Large intestine (tissue), 3 donors: ENCODE results near the gene PTPRF. TPM values are rescaled to one million over a fixed set of nuclear protein-coding genes. Genes with fewer than 3 reads are reported as not detected.
"Not testable (repeated sequence)": the region's sequence is repeated elsewhere in the genome, so short reads cannot be mapped to it uniquely, and the experiment has no call there.

Experiments
- DNase-seq, 2 donors: peaks; one replicate each; pipeline versions ENCODE4 v3.0.0 to v3.0.0-alpha.2; 2013
- H3K27ac ChIP-seq: one replicate; pipeline ENCODE4 v1.5.1; 2013; ENCODE audit warnings: low read length
- H3K27me3 ChIP-seq: 2 replicates; pipeline ENCODE4 v1.6.1; 2013; ENCODE audit warnings: low read length; ENCODE audit not compliant: control insufficient read depth, insufficient read depth
- H3K36me3 ChIP-seq: 2 replicates; pipeline ENCODE4 v1.6.1; 2013; ENCODE audit warnings: low read length; ENCODE audit not compliant: control insufficient read depth, insufficient read depth
- H3K4me1 ChIP-seq: one replicate; pipeline ENCODE4 v1.6.1; 2013; ENCODE audit warnings: low read length; ENCODE audit not compliant: control insufficient read depth, insufficient read depth
- H3K4me3 ChIP-seq: one replicate; pipeline ENCODE4 v1.5.1; 2013; ENCODE audit warnings: low read length
- H3K9me3 ChIP-seq: one replicate; pipeline ENCODE4 v1.6.1; 2013; ENCODE audit warnings: mild to moderate bottlenecking, low read depth, low read length, moderate library complexity; ENCODE audit not compliant: control insufficient read depth
- WGBS: methylation state at CpG from one replicate; pipeline ENCODE4 v1.1.5; 2013; ENCODE audit warnings: low lambda C conversion rate; ENCODE audit not compliant: insufficient coverage; 5-methylcytosine and 5-hydroxymethylcytosine counted together
- polyA plus RNA-seq: library from polyadenylated mRNA; unstranded; fragments of 120-200 nt; gene quantifications from one replicate; pipeline ENCODE4 v1.2.1, GENCODE V29; 2013

The PTPRF gene
- polyA plus RNA-seq, 1 donor, result 257 TPM

DNA sequence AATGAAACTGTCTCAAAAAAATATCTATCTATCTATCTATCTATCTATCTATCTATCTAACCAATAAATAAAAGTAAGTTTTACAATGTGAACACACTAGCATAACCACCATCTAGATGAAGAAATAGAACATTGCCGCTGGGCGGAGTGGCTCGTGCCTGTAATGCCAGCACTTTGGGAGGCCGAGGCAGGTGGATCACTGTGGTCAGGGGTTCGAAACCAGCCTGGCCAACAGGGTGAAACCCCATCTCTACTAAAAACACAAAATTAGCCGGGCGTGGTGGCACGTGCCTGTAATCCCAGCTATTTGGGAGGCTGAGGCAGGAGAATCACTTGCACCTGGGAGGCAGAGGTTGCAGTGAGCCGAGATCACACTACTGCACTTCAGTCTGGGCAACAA is 116.6 kb downstream of the PTPRF start:
- no CpG with 5 or more reads among the region's 9 CpGs for WGBS
- H3K4me3 ChIP-seq, H3K27me3 ChIP-seq, DNase-seq, H3K9me3 ChIP-seq, H3K27ac ChIP-seq, H3K36me3 ChIP-seq: not testable (repeated sequence)
- peaks cover 11% of the 10 kb centered on the region for H3K4me1 ChIP-seq

DNA sequence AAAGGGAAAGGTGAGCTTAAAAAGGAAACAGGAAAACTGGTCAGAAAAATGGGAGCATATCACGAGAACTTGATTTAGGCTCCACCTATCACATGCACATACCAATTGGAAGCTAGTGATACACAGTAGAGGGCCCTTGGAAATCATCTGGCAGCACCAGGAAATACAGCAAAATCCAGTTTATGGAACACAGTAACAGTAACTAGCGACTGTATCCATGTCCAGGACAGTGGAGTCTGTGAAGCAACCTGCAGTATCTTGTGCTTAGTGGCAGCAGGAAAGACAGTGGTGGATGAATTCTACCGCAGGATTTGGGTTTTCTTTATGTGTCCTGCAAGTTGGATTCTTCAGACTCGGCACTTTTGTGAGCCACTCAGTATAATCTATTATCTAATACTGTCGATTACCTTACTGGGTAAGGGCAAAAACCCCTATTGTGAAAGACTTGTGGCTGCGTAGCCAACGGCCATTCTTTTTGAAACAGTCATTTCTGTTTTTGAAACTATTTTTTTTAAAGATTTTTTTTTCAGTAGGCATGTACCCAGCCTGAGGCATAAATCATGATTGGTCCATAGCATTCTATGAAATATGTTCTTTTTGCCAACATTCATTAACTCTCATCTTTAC is 117.7 kb downstream of the PTPRF start:
- peak overlapping the region; percentile 95 for H3K27ac ChIP-seq

DNA sequence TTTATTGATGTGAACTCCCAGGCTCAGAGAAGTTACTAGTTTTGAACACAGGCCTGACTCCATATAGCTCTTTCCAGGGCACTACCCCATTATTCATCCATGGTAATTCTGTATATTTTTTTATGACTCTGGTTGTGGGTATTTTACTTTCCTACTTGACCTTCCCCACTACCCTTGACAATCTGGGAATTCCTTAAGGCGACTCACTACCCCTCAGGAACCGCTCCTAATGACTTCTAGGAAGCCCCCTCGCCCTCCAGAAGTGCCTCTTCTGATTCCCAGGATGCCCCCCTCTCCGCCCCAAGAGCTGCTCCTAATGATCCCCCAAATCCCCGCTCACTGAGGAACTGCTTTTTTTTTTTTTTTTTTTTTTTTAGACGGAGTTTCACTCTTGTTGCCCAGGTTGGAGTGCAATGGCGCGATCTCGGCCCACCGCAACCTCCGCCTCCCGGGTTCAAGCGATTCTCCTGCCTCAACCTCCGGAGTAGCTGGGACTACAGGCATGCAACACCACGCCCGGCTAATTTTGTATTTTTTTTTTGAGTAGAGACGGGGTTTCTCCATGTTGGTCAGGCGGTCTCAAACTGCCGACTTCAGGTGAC is 118.3 kb downstream of the PTPRF start:
- Histone ChIP-seq H3K27me3 (no peaks in the 10 kb centered on the region), H3K27ac (peak overlapping the region; percentile 95), H3K36me3 (peaks cover 9% of the 10 kb centered on the region), H3K9me3 (no peaks in the 10 kb centered on the region), H3K4me1 (peaks cover 14% of the 10 kb centered on the region), H3K4me3 (peak overlapping the region; percentile 95)
- WGBS, result no CpG with 5 or more reads among the region's 19 CpGs
- DNase-seq, result peak in 1 of 2 donors; percentile 27

More for the DNA sequence above, 117.7 kb downstream of the PTPRF start:
- H3K9me3 ChIP-seq, result no peaks in the 10 kb centered on the region
- DNase-seq, result peak; percentile 35 to 75
- peaks cover 3% of the 10 kb centered on the region for H3K36me3 ChIP-seq
- H3K4me3 ChIP-seq, result no peak overlapping the region
- peaks cover 11% of the 10 kb centered on the region for H3K4me1 ChIP-seq
- no CpG with 5 or more reads among the region's 7 CpGs for WGBS
- H3K27me3 ChIP-seq, result no peaks in the 10 kb centered on the region

DNA sequence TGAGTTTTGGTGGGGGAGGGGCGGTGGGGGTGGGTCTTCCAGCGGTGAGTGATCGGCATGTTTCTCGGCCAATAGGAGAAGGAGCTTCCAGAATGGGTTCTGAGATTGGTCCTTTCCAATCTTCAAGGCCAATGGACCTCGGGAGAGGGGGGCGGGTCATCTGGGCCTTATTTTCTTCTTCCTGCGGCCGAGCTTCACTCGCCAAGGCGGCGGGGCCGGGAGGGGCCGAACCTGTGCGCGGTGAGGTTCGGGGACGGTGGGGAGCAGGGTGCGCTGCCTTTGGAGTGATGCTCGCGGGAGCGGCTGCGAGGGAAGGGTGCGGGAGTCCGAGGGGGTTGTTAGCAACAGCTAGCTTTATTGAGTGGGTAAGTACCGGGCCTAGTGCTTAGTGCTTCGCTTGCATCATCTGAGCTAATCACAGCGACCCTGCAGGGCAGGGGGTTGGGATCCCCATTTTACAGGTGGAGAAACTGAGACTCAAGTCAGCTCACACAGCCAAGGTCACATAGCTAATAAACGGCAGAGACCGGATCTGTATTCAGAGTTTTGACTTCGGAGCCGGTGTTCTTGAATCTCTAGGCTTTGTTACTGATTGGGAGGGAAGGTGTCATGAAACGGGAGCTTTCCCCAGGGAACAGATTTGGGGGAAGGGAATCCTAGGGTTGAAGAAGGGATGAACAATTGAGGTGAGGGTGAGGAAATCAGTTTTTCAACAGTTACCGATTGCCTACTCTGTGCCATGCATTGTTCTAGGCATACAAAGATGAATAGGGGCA is 119.8 kb downstream of the PTPRF start:
- WGBS, result no CpG with 5 or more reads among the region's 33 CpGs
- Histone ChIP-seq H3K4me1 (peaks cover 15% of the 10 kb centered on the region), H3K4me3 (peak overlapping the region; percentile 95), H3K27ac (peak overlapping the region; percentile 95), H3K9me3 (no peaks in the 10 kb centered on the region), H3K27me3 (no peaks in the 10 kb centered on the region), H3K36me3 (peaks cover 23% of the 10 kb centered on the region)
- peak; percentile 95 to 97 for DNase-seq

DNA sequence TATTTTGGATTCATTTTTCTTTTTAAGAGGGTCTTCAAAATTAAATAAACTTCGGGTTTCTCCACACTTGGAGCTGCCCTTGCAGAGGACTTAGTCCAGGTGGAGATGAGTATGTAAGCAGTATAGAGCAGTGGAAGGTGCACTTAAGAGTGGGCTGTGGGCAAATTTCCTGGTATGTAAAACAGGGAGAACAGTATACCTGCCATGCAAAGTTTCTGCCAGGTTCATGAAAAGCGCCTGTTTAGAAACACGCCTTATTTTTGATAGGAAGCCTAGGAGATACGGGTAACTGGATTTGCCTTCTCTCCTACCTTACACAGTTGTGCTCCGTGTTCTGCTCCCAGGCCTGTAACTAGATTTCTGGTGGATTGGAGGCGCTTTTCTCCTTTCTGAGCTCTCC is 120.5 kb downstream of the PTPRF start:
- Histone ChIP-seq H3K27me3 (no peaks in the 10 kb centered on the region), H3K9me3 (no peaks in the 10 kb centered on the region), H3K4me1 (peaks cover 15% of the 10 kb centered on the region), H3K4me3 (peak overlapping the region; percentile 95), H3K27ac (peak overlapping the region; percentile 95), H3K36me3 (peaks cover 30% of the 10 kb centered on the region)
- peak in 1 of 2 donors; percentile 46 for DNase-seq
- WGBS, result 0% methylated on average over 1 of the region's 6 CpGs

DNA sequence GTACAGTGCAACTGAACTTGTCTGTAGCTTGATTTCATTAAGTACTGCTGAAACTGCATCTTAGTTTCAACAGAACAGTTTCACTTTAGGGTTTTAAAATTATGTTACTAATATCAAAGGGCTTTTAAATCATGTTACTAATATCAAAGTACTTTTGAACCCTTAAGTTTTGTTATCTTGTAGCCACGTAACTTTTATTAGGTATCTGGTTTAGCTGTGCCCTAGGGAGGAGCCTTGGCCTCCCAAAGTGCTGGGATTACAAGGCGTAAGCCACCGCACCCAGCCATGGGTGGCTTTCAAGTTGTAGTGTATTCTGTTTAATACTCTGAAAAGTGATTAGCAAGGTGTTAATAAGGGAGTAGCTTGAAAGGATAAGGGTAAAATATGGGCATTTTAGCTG is 121.2 kb downstream of the PTPRF start:
- Histone ChIP-seq H3K9me3 (no peaks in the 10 kb centered on the region), H3K27ac (peak overlapping the region; percentile 95), H3K4me1 (peaks cover 15% of the 10 kb centered on the region), H3K36me3 (peaks cover 36% of the 10 kb centered on the region), H3K4me3 (peak overlapping the region; percentile 95), H3K27me3 (no peaks in the 10 kb centered on the region)
- peak; percentile 33 to 69 for DNase-seq
- WGBS, result no CpG with 5 or more reads among the region's 3 CpGs

DNA sequence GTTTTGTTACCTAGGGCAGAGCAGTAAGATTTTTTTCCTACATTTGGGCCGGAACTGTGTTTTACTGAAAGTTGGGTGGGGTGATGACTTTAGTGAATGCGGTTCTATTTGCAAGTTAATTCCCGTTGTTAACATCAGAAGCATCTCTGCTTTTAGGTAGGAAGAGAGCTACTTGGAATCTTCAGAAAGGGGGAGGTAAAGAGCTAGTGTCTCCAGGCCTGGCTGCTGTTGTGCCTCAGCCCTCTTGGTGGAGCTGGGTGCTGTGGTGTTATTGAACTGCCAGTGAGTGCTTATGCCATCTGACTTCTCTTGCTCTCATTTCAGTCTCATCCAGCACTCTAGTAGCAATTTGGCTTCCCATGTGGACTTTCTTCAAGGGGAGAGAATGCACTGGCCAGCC is 122.7 kb downstream of the PTPRF start:
- no peak overlapping the region for H3K27ac ChIP-seq
- peaks cover 48% of the 10 kb centered on the region for H3K36me3 ChIP-seq

DNA sequence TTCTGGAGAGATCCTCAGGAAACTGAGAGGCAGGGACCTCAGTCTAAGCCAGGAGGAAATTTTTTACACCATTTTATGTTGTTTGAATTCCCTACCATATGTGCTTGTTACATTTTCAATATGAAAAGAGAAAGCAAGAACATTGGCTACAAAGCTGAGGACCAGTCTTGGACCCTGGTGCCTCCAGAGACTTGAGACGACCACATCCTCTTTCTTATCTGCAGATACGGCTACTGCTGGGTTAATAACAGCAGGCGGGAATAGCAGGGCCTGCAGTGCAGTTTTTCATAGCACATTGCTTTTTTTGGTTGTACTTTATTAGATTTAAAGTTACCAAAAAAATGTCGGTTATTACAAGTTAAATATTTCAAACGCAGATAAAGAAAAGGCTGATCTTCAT is 123.2 kb downstream of the PTPRF start:
- no CpG with 5 or more reads among the region's 5 CpGs for WGBS
- no peak for DNase-seq
- Histone ChIP-seq H3K9me3 (no peaks in the 10 kb centered on the region), H3K4me1 (peaks cover 10% of the 10 kb centered on the region), H3K27ac (no peak overlapping the region), H3K36me3 (peaks cover 53% of the 10 kb centered on the region), H3K4me3 (no peak overlapping the region), H3K27me3 (no peaks in the 10 kb centered on the region)

More for the DNA sequence above, 122.7 kb downstream of the PTPRF start:
- H3K4me1 ChIP-seq, result peaks cover 11% of the 10 kb centered on the region
- DNase-seq, result peak; percentile 24 to 26
- no peaks in the 10 kb centered on the region for H3K9me3 ChIP-seq
- no peak overlapping the region for H3K4me3 ChIP-seq
- WGBS, result no CpG with 5 or more reads among the region's 3 CpGs
- no peaks in the 10 kb centered on the region for H3K27me3 ChIP-seq

DNA sequence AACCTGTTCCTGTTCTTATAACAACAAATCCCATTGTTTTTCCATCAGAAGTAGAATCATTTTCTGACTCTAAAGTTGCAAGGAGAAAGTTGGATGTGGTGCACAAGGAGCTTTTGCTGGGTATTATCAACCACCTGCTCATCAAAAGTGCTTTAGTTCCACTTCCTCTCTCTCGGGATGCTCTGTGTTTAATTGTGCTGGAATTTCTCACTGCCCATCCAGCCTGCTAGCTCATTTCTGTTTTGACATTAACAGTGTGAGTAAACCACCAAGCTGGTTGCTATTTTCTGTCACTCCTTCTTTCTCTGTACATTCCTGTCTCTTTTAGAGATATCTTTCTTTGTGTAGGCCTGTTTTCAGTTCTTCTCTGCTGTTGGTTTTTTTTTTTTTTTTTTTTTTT is 125.3 kb downstream of the PTPRF start:
- no peak for DNase-seq
- Histone ChIP-seq H3K4me3 (no peak overlapping the region), H3K27ac (no peak overlapping the region), H3K9me3 (no peaks in the 10 kb centered on the region), H3K36me3 (peaks cover 73% of the 10 kb centered on the region), H3K27me3 (no peaks in the 10 kb centered on the region), H3K4me1 (peaks cover 13% of the 10 kb centered on the region)
- WGBS, result no CpG with 5 or more reads among the region's 1 CpG

DNA sequence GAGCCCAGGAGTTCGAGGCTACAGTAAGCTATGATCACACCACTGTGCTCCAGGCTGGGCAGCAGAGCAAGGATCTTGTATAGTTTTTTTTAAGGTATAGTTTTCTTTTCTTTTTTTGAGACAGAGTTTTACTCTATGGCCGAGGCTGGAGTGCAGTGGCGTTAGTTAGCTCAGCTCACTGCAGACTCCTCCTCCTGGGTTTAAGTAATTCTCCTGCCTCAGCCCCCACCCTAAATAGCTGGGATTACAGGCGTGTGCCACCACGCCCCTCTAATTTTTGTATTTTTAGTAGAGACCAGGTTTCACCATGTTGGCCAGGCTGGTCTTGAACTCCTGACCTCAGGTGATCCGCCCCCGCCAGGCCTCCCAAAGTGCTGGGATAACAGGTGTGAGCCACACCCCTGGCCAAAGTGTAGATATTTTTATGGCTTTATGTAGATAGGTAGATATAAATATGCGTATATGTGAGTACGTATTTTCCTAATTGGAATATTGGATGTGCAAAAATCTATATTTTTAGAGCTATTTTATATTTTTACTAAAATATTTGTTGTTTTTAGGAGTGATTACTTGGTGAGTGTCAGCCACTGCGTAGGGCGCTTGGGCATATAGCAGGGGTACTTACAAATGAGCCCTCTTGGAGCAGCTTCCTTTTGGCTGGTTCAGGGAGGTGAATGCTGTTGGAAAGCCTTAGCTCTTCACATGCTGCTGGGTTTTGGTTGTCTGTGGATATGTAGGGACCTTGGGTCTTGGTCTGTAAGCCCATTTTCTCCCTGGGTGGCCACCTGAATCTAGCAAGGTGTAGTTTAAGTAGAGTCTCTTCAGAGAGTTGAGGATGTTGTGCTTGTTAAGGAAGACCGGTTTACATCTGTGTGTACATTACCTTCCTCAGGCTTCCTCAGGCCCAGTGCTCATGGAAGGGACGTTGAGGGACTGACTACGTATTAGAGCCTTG is 128.8 kb downstream of the PTPRF start:
- H3K4me3 ChIP-seq, result no peak overlapping the region
- H3K27me3 ChIP-seq, result no peaks in the 10 kb centered on the region
- H3K4me1 ChIP-seq, result peaks cover 9% of the 10 kb centered on the region
- DNase-seq, result peak; percentile 29 to 48
- peaks cover 94% of the 10 kb centered on the region for H3K36me3 ChIP-seq
- H3K27ac ChIP-seq, result no peak overlapping the region
- no CpG with 5 or more reads among the region's 14 CpGs for WGBS
- no peaks in the 10 kb centered on the region for H3K9me3 ChIP-seq
